IMR-90 (cell line): ENCODE measurements around the gene NEGR1. TPM values are rescaled to one million over a fixed set of nuclear protein-coding genes. Genes with fewer than 3 reads are reported as not detected.

Experiments
- ATAC-seq: fragments of 200-7000 bp; cut with Tn5 transposase; 2 replicates; pipeline ENCODE4 v1.9.1; 2020; ENCODE audit warnings: low read depth, mild to moderate bottlenecking, moderate library complexity
- BruUV-seq: library from RNA; stranded (reverse); fragments of 400-500 nt; replicated peaks from 2 replicates; lab custom pipeline; 2021; lab: Mats Ljungman, UMichigan
- CTCF ChIA-PET: fragments of 300-600 bp; formaldehyde crosslinking; extraction: SDS; loops from one replicate; lab custom pipeline; 2021; ENCODE audit warnings: antibody characterized with exemption; lab: Yijun Ruan, JAX
- POLR2A ChIA-PET: fragments of 300-600 bp; sonication (Branson Sonifier 250); formaldehyde crosslinking; loops from one replicate; lab custom pipeline; 2022; ENCODE audit warnings: antibody characterized with exemption; ENCODE audit not compliant: unreplicated experiment; lab: Charles Lee
- DNase-seq: peaks from one replicate; pipeline ENCODE4 v3.0.0; 2013
- H2AFZ ChIP-seq: replicated peaks from 2 replicates; pipeline ENCODE3; 2013; ENCODE audit warnings: low read length, mild to moderate bottlenecking; ENCODE audit not compliant: poor library complexity
- H2AK5ac ChIP-seq: 2 replicates; pipeline ENCODE4 v1.6.1; 2013; ENCODE audit warnings: low read depth, low read length, inconsistent platforms
- H2AK9ac ChIP-seq: replicated peaks from 2 replicates; pipeline ENCODE3; 2013; ENCODE audit warnings: mild to moderate bottlenecking, low read depth, low read length, moderate library complexity; ENCODE audit not compliant: poor library complexity
- H2BK120ac ChIP-seq: 2 replicates; pipeline ENCODE4 v1.6.1; 2013; ENCODE audit warnings: low read depth, low read length, inconsistent platforms
- H2BK15ac ChIP-seq: 3 replicates; pipeline ENCODE4 v1.6.1; 2013; ENCODE audit warnings: low read depth, low read length, inconsistent platforms
- H2BK20ac ChIP-seq: 2 replicates; pipeline ENCODE4 v1.6.1; 2013; ENCODE audit warnings: low read depth, mild to moderate bottlenecking, inconsistent platforms, low read length, moderate library complexity
- H2BK5ac ChIP-seq: 2 replicates; pipeline ENCODE4 v1.6.1; 2013; ENCODE audit warnings: mild to moderate bottlenecking, low read depth, low read length, inconsistent platforms; ENCODE audit not compliant: poor library complexity, severe bottlenecking
- H3K14ac ChIP-seq: replicated peaks from 2 replicates; pipeline ENCODE4 v1.6.1; 2013; ENCODE audit warnings: low read depth, low read length, inconsistent platforms
- H3K18ac ChIP-seq: 2 replicates; pipeline ENCODE4 v1.6.1; 2013; ENCODE audit warnings: low read depth, low read length, control low read depth
- H3K23ac ChIP-seq: 2 replicates; pipeline ENCODE4 v1.6.1; 2013; ENCODE audit warnings: low read depth, low read length, inconsistent platforms
- H3K27ac ChIP-seq: 2 replicates; pipeline ENCODE4 v1.5.1; 2013; ENCODE audit warnings: mild to moderate bottlenecking, control low read depth, low read length; ENCODE audit not compliant: insufficient read depth
- H3K27me3 ChIP-seq: 2 replicates; pipeline ENCODE4 v1.6.1; 2013; ENCODE audit warnings: low read length; ENCODE audit not compliant: control insufficient read depth, insufficient read depth
- H3K36me3 ChIP-seq: 2 replicates; pipeline ENCODE4 v1.6.1; 2013; ENCODE audit warnings: low read length, mixed read lengths; ENCODE audit not compliant: control insufficient read depth, insufficient read depth
- H3K4ac ChIP-seq: 2 replicates; pipeline ENCODE4 v1.6.1; 2013; ENCODE audit warnings: low read depth, low read length, inconsistent platforms
- H3K4me1 ChIP-seq: 2 replicates; pipeline ENCODE4 v1.6.1; 2013; ENCODE audit warnings: low read length, mixed read lengths; ENCODE audit not compliant: control insufficient read depth, insufficient read depth
- H3K4me2 ChIP-seq: 2 replicates; pipeline ENCODE4 v1.6.1; 2013; ENCODE audit warnings: low read depth, mild to moderate bottlenecking, control low read depth, low read length, moderate library complexity
- H3K4me3 ChIP-seq: 2 replicates; pipeline ENCODE4 v1.5.1; 2013; ENCODE audit warnings: low read depth, mild to moderate bottlenecking, control low read depth, low read length, moderate library complexity; ENCODE audit not compliant: insufficient read depth
- H3K56ac ChIP-seq: 2 replicates; pipeline ENCODE4 v1.6.1; 2013; ENCODE audit warnings: low read length, inconsistent platforms; ENCODE audit not compliant: insufficient read depth; ENCODE audit errors: extremely low read depth
- H3K79me1 ChIP-seq, 2 experiments: 2 replicates each; pipeline ENCODE4 v1.6.1; 2013; ENCODE audit warnings: low read length in 2 of 2, inconsistent platforms in 1 of 2, low read depth in 1 of 2
- H3K9ac ChIP-seq: 2 replicates; pipeline ENCODE4 v1.6.1; 2013; ENCODE audit warnings: low read depth, low read length, control low read depth
- H3K9me1 ChIP-seq: 2 replicates; pipeline ENCODE4 v1.6.1; 2013; ENCODE audit warnings: low read length, inconsistent platforms; ENCODE audit not compliant: insufficient read depth
- H3K9me3 ChIP-seq: 2 replicates; pipeline ENCODE4 v1.6.1; 2013; ENCODE audit warnings: low read length; ENCODE audit not compliant: control insufficient read depth, insufficient read depth
- H4K20me1 ChIP-seq: 2 replicates; pipeline ENCODE4 v1.6.1; 2013; ENCODE audit warnings: low read length, inconsistent platforms; ENCODE audit not compliant: insufficient read depth
- H4K5ac ChIP-seq: 2 replicates; pipeline ENCODE4 v1.6.1; 2013; ENCODE audit warnings: mild to moderate bottlenecking, low read depth, low read length, control low read depth
- H4K8ac ChIP-seq, 2 experiments: 2 replicates each; pipeline ENCODE4 v1.6.1; 2013; ENCODE audit warnings: low read depth in 2 of 2, low read length in 2 of 2, control low read depth in 1 of 2, inconsistent platforms in 1 of 2
- H4K91ac ChIP-seq: 2 replicates; pipeline ENCODE4 v1.6.1; 2013; ENCODE audit warnings: low read depth, low read length, inconsistent platforms; ENCODE audit not compliant: insufficient read depth
- CEBPB ChIP-seq: IDR thresholded peaks from 2 replicates; pipeline ENCODE4 v1.6.1; 2012; ENCODE audit warnings: low read depth, low read length, improper control_type of control experiment
- FOS ChIP-seq: fragments of 150-350 bp; IDR thresholded peaks from 2 replicates; pipeline ENCODE4 v1.6.1; 2016; ENCODE audit warnings: low read depth, low read length
- MAZ ChIP-seq: IDR thresholded peaks from 2 replicates; pipeline ENCODE4 v1.6.1; 2012; ENCODE audit warnings: low read depth, mild to moderate bottlenecking, low read length, improper control_type of control experiment, moderate library complexity, borderline replicate concordance
- RAD21 ChIP-seq: IDR thresholded peaks from 2 replicates; pipeline ENCODE4 v1.6.1; 2012; ENCODE audit warnings: low read length, improper control_type of control experiment
- RFX5 ChIP-seq: IDR thresholded peaks from 2 replicates; pipeline ENCODE4 v1.8.0; 2012; ENCODE audit warnings: low read depth, mild to moderate bottlenecking, low read length, moderate library complexity
- WGBS, 2 experiments: methylation state at CpG; one replicate each; pipeline versions ENCODE4 v1.1.5 to v1.1.7; 2013; ENCODE audit warnings: missing lambda C conversion rate in 2 of 2; ENCODE audit not compliant: insufficient read length in 1 of 2; ENCODE audit errors: extremely low coverage in 2 of 2; 5-methylcytosine and 5-hydroxymethylcytosine counted together
- dilution Hi-C: fragments of 300-500 bp; cut with HindIII; formaldehyde crosslinking; loops from one replicate; pipeline ENCODE4 v1.14.3; 2018; ENCODE audit warnings: low sequenced_read_pairs; ENCODE audit not compliant: unreplicated experiment
- in situ Hi-C: fragments of 300-500 bp; cut with MboI; formaldehyde crosslinking; loops from 3 replicates; pipeline ENCODE4 v1.14.3; 2019; ENCODE audit warnings: low sequenced_read_pairs, inconsistent platforms, mixed read lengths
- intact Hi-C: fragments of 100-400 bp; cut with micrococcal nuclease; formaldehyde crosslinking; loops from 2 replicates; pipeline ENCODE4 v1.10.0; 2022
- polyA plus RNA-seq, 3 experiments: library from polyadenylated mRNA; depleted of rRNA; stranded (reverse); fragments of >200 nt; gene quantifications; 2 replicates each; pipeline ENCODE4 v1.2.3, GENCODE V29; 2012; ENCODE audit warnings: low replicate concordance in 1 of 3
- total RNA-seq: library from RNA; depleted of rRNA; stranded (reverse); fragments of >200 nt; gene quantifications from 2 replicates; pipeline ENCODE4 v1.2.3, GENCODE V29; 2012

The NEGR1 gene
- total and polyA plus RNA-seq, 2 of the 4 experiments (the other 2 are of a cell fraction) = 5.1 to 9.1 TPM

DNA sequence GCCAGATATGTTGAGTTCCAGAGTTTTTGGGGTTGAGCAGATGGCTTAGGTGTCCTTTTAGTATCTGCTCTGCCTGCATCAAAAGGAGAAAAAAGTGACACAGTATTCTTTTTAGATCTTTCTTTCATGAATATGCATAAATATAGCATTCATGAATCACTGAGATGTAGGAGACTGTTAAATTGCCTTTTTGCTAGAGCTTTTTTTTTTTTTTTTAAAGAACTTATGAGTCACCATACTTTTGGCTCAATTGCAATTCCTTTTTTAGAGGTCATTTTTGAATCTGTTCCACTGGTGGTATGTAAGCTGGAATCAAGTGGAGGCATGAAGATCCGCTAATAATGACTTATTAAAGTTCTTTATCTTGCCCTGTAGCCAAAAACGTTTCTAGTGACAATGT lies 720.6 kb downstream of the NEGR1 start:
- Histone ChIP-seq H3K9me1 (no peaks in the 10 kb centered on the region), H2BK120ac (peak overlapping the region; percentile 54; the same call in 1 of the 2 replicates), H2AK5ac (no peak overlapping the region), H4K8ac (0 out of 4 replicates have a peak overlapping the region, but pooled peaks of 1 of the 2 experiments have one; percentile 49), H3K56ac (no peak overlapping the region), H3K23ac (no peak overlapping the region), H2BK15ac (no peak overlapping the region), H4K5ac (no peak overlapping the region), H3K14ac (0 out of 2 replicates have a peak overlapping the region, but pooled peaks have one; percentile 37), H2AFZ (no peak overlapping the region), H4K20me1 (no peaks in the 10 kb centered on the region), H3K4me3 (no peak overlapping the region), H2BK20ac (no peak overlapping the region; the same call in 1 of the 2 replicates), H4K91ac (no peak overlapping the region), H3K9me3 (no peaks in the 10 kb centered on the region), H3K4me1 (peaks cover 3% of the 10 kb centered on the region; the same call in 1 of the 2 replicates), H3K79me1 (no peaks in the 10 kb centered on the region), H3K36me3 (no peaks in the 10 kb centered on the region), H3K18ac (peak overlapping the region; percentile 34; the same call in 1 of the 2 replicates), H3K4me2 (peak overlapping the region; percentile 64; the same call in 1 of the 2 replicates), H3K27ac (no peak overlapping the region), H2AK9ac (no peak overlapping the region), H3K27me3 (no peaks in the 10 kb centered on the region), H3K9ac (no peak overlapping the region), H2BK5ac (peak overlapping the region; percentile 79), H3K4ac (no peak overlapping the region)
- peak; percentile 48 for ATAC-seq
- CTCF ChIA-PET = interaction anchor here (1.2 kb wide), 1 partner anchor 13 kb away, joined by 4 read pairs; no protein-coding TSS in a partner anchor
- TF ChIP-seq MAZ (no peak), FOS (peak; percentile 80), RFX5 (no peak), CEBPB (no peak), RAD21 (no peak)
- no TSS peak for BruUV-seq
- WGBS, 2 experiments = no CpG with 5 or more reads among the region's 2 CpGs
- POLR2A ChIA-PET = no interaction called here
- dilution Hi-C loops = no loop called here
- in situ Hi-C loops = no loop called here
- intact Hi-C loops = no loop called here
- DNase-seq = peak; percentile 87
